ENCODE results near the gene CDKN2D. TPM values are rescaled to one million over a fixed set of nuclear protein-coding genes. Genes with fewer than 3 reads are reported as not detected.
A peak's percentile ranks its signal among the peaks of the same experiment; 100 is the strongest.

The CDKN2D gene
- total and polyA plus RNA-seq, 8 donors, result 7.2 to 15.7 (median 10.0) TPM

DNA sequence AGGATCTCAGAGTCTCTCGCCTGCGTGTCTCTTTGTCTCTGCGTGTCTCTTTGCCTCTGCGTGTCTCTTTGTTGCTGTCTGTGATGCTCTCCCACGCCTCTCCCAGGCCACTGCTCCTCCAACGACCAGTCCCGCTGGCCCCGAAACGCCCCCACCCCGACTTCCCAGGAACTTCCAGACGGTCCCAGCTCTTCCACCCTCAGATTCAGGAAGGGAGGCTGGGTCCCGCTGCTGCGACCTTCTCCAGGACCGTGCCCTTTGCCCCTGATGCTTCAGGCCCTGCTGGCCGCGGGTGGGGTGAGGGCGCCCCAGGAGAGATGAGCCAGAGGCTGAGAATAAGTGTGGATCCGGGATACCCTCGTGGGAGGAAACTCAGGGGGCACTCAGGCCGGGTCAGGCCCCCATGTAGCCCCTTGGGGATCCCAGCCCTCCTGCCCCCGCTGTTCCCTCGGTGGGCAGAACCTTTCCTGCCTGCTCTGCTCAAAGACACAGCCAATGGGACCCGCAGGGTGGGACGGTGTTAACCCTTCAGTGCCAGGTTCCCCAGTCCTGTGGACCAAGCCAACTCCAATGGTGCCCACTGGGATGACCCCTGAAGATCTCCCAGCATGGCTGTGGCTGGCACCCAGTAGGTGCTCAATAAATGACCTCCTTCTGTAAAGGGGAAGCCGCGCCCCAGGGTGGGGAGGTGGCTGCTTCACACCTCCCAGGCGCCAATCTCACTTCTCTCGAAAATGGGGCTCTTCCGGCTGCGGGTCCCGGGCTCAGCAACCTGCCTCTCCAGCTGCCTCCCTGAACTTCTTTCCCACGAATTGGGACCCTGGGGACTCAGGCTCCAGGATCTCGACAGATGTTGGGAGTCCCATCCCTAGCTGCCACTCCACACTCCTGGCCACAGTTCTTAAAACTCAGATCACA lies 50.1 kb downstream of the CDKN2D start:
- intact Hi-C loops (cut with DNase I), result no loop called here
- TF ChIP-seq, protein P1, sequence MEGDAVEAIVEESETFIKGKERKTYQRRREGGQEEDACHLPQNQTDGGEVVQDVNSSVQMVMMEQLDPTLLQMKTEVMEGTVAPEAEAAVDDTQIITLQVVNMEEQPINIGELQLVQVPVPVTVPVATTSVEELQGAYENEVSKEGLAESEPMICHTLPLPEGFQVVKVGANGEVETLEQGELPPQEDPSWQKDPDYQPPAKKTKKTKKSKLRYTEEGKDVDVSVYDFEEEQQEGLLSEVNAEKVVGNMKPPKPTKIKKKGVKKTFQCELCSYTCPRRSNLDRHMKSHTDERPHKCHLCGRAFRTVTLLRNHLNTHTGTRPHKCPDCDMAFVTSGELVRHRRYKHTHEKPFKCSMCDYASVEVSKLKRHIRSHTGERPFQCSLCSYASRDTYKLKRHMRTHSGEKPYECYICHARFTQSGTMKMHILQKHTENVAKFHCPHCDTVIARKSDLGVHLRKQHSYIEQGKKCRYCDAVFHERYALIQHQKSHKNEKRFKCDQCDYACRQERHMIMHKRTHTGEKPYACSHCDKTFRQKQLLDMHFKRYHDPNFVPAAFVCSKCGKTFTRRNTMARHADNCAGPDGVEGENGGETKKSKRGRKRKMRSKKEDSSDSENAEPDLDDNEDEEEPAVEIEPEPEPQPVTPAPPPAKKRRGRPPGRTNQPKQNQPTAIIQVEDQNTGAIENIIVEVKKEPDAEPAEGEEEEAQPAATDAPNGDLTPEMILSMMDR (IDR thresholded peaks at IDR 0.05), result no peak
- H3K27ac ChIP-seq, result no peak overlapping the region
- DNase-seq, result no peak
- no peak for ATAC-seq
- H3K27me3 ChIP-seq, result peaks cover 49 to 94% of the 10 kb centered on the region in 2 donors
- peaks cover 11 to 29% of the 10 kb centered on the region in 2 donors for H3K4me1 ChIP-seq
- H3K9me3 ChIP-seq, result no peaks in the 10 kb centered on the region
- H3K36me3 ChIP-seq, result no peaks in the 10 kb centered on the region
- no peak overlapping the region for H3K4me3 ChIP-seq

DNA sequence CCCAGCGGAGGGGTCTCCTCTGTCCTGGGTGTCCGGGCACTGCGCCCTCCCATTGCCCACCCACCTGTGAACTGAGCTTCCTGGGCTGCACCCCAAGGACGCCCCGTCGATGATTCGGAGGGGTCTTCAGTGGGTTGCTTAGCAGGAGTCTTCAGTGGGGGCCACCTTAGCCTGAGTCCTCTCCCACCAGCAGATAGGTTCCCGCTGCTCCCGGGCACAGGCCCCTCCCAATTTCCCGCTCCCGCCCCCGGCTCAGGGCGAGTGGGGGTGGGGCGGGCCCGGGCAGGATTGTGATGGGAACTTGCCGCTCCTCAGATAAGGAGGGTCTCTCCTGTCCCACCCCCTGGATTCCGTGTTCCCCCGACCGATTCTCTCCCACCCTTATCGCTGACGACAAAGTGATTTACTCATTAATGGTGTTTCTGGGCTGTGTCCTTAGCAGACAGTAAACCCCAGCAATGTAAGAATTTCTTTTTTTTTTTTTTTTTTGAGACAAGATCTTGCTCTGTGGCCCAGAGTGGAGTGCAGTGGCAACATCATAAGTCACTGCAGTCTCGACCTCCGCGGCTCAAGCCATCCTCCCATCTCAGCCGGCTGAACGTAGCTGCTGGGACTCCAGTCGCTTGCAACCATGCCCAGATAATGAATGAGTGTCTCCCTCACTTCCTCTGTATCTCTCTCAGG lies 50.9 kb downstream of the CDKN2D start:
- H3K4me1 ChIP-seq, result peaks cover 11 to 29% of the 10 kb centered on the region in 2 donors
- peaks cover 57 to 100% of the 10 kb centered on the region in 2 donors for H3K27me3 ChIP-seq
- ATAC-seq (peak; percentile 46), DNase-seq (no peak)
- H3K9me3 ChIP-seq, result no peaks in the 10 kb centered on the region
- TF ChIP-seq, protein P1 (IDR thresholded peaks at IDR 0.05), result no peak
- H3K36me3 ChIP-seq, result no peaks in the 10 kb centered on the region
- H3K4me3 ChIP-seq, result peak overlapping the region; percentile 26 to 29
- intact Hi-C loops (cut with DNase I), result no loop called here
- H3K27ac ChIP-seq, result no peak overlapping the region

DNA sequence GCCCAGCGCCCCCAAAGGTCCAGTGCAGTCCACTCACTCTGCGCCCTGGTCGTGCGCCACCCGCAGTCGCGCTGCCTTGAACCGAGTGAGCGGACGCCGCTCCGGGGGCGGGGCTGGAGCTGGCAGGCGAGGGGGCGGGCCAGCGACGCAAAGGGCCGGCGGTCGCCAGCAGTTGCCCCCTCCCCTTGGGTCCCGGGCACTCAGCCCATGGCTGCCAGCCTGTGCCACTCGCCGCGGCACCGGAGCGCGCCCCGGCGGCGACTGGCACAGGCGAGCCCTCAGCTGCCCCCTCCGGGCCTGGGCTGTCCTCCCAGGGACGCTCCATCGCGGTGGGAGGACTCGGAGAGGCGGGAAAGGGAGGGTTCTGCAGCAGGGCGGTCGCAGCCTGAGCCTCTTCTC lies 51.4 kb downstream of the CDKN2D start, which contains the start of gene S1PR5:
Gene S1PR5, minus strand, starts transcription at position 87 of the 399 bp plus-strand sequence. CDS start 2,436 bp downstream, outside the sequence.
- Histone ChIP-seq H3K36me3 (no peaks in the 10 kb centered on the region), H3K9me3 (no peaks in the 10 kb centered on the region), H3K27me3 (peaks cover 60 to 100% of the 10 kb centered on the region in 2 donors), H3K4me1 (peaks cover 11 to 29% of the 10 kb centered on the region in 2 donors), H3K4me3 (peak within 1 kb of the TSS; percentile 26 to 29), H3K27ac (no peak within 1 kb of the TSS)
- TF ChIP-seq, protein P1 (IDR thresholded peaks at IDR 0.05), result no peak
- peak; percentile 44 for ATAC-seq
- DNase-seq, result peak in 1 of 4 donors; percentile 80
- intact Hi-C loops (cut with DNase I), result no loop called here

DNA sequence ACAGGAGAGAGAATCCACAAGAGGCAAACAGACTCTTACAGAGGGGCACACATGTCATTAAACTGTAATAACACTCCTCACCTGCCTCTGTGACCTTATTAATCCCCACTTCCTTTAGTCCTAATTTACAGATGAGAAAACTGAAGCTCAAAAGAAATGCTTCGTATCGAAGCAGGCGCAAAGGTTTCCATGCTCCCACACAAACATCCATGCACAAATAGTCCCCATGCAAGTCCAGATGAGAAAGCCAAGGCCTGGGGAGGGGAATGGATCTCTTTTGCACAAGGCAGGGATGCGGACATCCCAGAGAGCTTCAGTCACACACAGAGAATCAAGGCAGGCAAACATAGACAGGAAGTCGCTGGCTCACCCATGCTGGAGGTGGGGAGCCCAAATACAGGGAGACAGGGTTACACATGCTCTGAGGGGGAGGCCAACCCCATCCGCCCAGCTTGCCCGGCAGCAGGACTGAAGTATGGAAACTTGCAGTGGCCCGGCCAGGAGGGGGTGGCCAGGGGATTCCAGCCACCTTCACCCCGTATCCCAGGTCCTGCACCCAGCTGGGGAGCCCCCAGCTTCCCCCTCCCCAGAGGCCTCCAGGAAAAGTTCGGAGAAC lies 52.0 kb downstream of the CDKN2D start:
- DNase-seq (no peak), ATAC-seq (no peak)
- H3K27ac ChIP-seq, result no peak overlapping the region
- H3K36me3 ChIP-seq, result no peaks in the 10 kb centered on the region
- H3K4me3 ChIP-seq, result peak overlapping the region in 1 of 2 donors; percentile 26
- H3K27me3 ChIP-seq, result peaks cover 60 to 100% of the 10 kb centered on the region in 2 donors
- intact Hi-C loops (cut with DNase I), result no loop called here
- peaks cover 11 to 29% of the 10 kb centered on the region in 2 donors for H3K4me1 ChIP-seq
- TF ChIP-seq, protein P1 (IDR thresholded peaks at IDR 0.05), result no peak
- H3K9me3 ChIP-seq, result no peaks in the 10 kb centered on the region

Small RNAs within 50 kb of the gene (microRNA-seq; reads per million reads assigned to microRNA genes)
- 0 reads per million in 2 donors for gene MIR1238

Other genes starting within 250 kb of the CDKN2D start
- gene RAVER1, start 235.4 kb downstream of the CDKN2D start, total RNA-seq, result 10 to 100 TPM; 30.9 to 38.7 TPM
- 10 to 100 TPM; 21.6 to 39.0 (median 28.1) TPM for gene RAVER1, start 235.4 kb downstream of the CDKN2D start, polyA plus RNA-seq (ENCODE audit: insufficient read length in 6 of 6)
- 10 to 100 TPM; 17.3 to 44.8 TPM for gene ICAM3, start 229.4 kb downstream of the CDKN2D start, total RNA-seq
- gene ICAM3, start 229.4 kb downstream of the CDKN2D start, polyA plus RNA-seq (ENCODE audit: insufficient read length in 6 of 6), result 10 to 100 TPM in 5 of 6 donors, 1 to 10 TPM in 1; 8.8 to 16.4 (median 11.3) TPM
- gene TYK2, start 188.4 kb downstream of the CDKN2D start, total RNA-seq, result 100 to 1,000 TPM; 133 to 175 TPM
- 100 to 1,000 TPM; 120 to 185 (median 151) TPM for gene TYK2, start 188.4 kb downstream of the CDKN2D start, polyA plus RNA-seq (ENCODE audit: insufficient read length in 6 of 6)
- 100 to 1,000 TPM; 120 to 148 TPM for gene CDC37, start 165.4 kb downstream of the CDKN2D start, total RNA-seq
- 100 to 1,000 TPM; 158 to 198 (median 171) TPM for gene CDC37, start 165.4 kb downstream of the CDKN2D start, polyA plus RNA-seq (ENCODE audit: insufficient read length in 6 of 6)
- gene PDE4A, start 148.4 kb downstream of the CDKN2D start, total RNA-seq, result 10 to 100 TPM; 21.4 to 21.6 TPM
- gene PDE4A, start 148.4 kb downstream of the CDKN2D start, polyA plus RNA-seq (ENCODE audit: insufficient read length in 6 of 6), result 10 to 100 TPM in 1 of 6 donors, 1 to 10 TPM in 5; 4.3 to 10.1 (median 8.0) TPM
- gene KEAP1, start 65.6 kb downstream of the CDKN2D start, total RNA-seq, result 10 to 100 TPM; 56.0 to 82.2 TPM
- gene KEAP1, start 65.6 kb downstream of the CDKN2D start, polyA plus RNA-seq (ENCODE audit: insufficient read length in 6 of 6), result 10 to 100 TPM; 61.4 to 81.3 (median 75.8) TPM
- 1 to 10 TPM in 1 of 2 donors, under 1 TPM in 1; 0.92 to 1.8 TPM for gene S1PR5, start 51.5 kb downstream of the CDKN2D start, total RNA-seq
- under 1 TPM; 0.20 to 0.87 (median 0.59) TPM for gene S1PR5, start 51.5 kb downstream of the CDKN2D start, polyA plus RNA-seq (ENCODE audit: insufficient read length in 6 of 6)
- gene ATG4D, start 25.1 kb downstream of the CDKN2D start, total RNA-seq, result 10 to 100 TPM; 25.0 to 27.4 TPM
- 10 to 100 TPM; 19.3 to 25.1 (median 21.8) TPM for gene ATG4D, start 25.1 kb downstream of the CDKN2D start, polyA plus RNA-seq (ENCODE audit: insufficient read length in 6 of 6)
- gene KRI1, start 3.0 kb downstream of the CDKN2D start, total RNA-seq, result 10 to 100 TPM; 18.6 to 20.2 TPM
- gene KRI1, start 3.0 kb downstream of the CDKN2D start, polyA plus RNA-seq (ENCODE audit: insufficient read length in 6 of 6), result 10 to 100 TPM; 29.8 to 38.0 (median 35.6) TPM
- gene AP1M2, start 18.3 kb upstream of the CDKN2D start, total RNA-seq, result 10 to 100 TPM; 36.5 to 65.2 TPM
- 10 to 100 TPM; 31.6 to 39.9 (median 36.5) TPM for gene AP1M2, start 18.3 kb upstream of the CDKN2D start, polyA plus RNA-seq (ENCODE audit: insufficient read length in 6 of 6)
- gene SLC44A2, start 56.6 kb upstream of the CDKN2D start, total RNA-seq, result 100 to 1,000 TPM; 214 to 255 TPM
- gene SLC44A2, start 56.6 kb upstream of the CDKN2D start, polyA plus RNA-seq (ENCODE audit: insufficient read length in 6 of 6), result 100 to 1,000 TPM; 175 to 207 (median 187) TPM
- gene ILF3, start 85.4 kb upstream of the CDKN2D start, total RNA-seq, result 100 to 1,000 TPM; 161 to 257 TPM
- 100 to 1,000 TPM; 292 to 357 (median 305) TPM for gene ILF3, start 85.4 kb upstream of the CDKN2D start, polyA plus RNA-seq (ENCODE audit: insufficient read length in 6 of 6)
- gene QTRT1, start 132.5 kb upstream of the CDKN2D start, total RNA-seq, result 10 to 100 TPM; 29.0 to 40.9 TPM
- gene QTRT1, start 132.5 kb upstream of the CDKN2D start, polyA plus RNA-seq (ENCODE audit: insufficient read length in 6 of 6), result 10 to 100 TPM; 38.8 to 56.2 (median 49.1) TPM
- 100 to 1,000 TPM; 195 to 268 TPM for gene DNM2, start 149.1 kb upstream of the CDKN2D start, total RNA-seq
- 100 to 1,000 TPM in 3 of 6 donors, 10 to 100 TPM in 3; 88.4 to 119 (median 99.2) TPM for gene DNM2, start 149.1 kb upstream of the CDKN2D start, polyA plus RNA-seq (ENCODE audit: insufficient read length in 6 of 6)

All from left lung (tissue), 10 donors.